ENCODE results near the gene VEPH1. TPM values are rescaled to one million over a fixed set of nuclear protein-coding genes. Genes with fewer than 3 reads are reported as not detected.

The VEPH1 gene
- polyA plus RNA-seq, 1 of the 3 experiments (the other 2 are of a cell fraction) = 6.0 TPM

DNA sequence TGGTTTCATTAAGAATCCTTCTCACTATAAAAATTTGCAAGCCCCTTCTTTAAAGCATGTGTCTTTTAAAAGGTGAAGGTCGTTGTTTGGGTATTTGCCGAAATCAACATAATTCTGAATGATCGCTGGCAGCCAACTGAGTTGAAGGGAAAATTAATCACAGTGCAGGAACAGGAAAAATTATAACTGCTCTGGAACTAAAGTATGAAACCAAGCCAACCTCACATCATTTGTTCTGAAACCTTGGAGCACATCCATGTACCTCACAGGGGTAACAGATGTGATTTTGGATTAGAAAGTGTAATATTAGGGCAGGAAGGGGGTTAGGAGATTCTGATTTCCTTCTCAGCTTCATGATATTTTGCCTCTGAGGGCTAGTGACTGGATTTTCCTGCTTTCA lies 118.7 kb downstream of the VEPH1 start:
- Histone ChIP-seq H3F3A (replicated peaks; ENCODE audit: insufficient read depth) (peaks cover 7% of the 10 kb centered on the region), H3K4me2 (no peak overlapping the region), H3K9me2 (no peaks in the 10 kb centered on the region), H3K4me1 (ENCODE audit: control insufficient read depth in 1 of 2, insufficient read depth in 2 of 2, low read depth in 1 of 2, low read length in 1 of 2) (peaks cover 2 to 20% of the 10 kb centered on the region in 2 experiments; a peak in 3 of 4 replicates), H3K79me2 (ENCODE audit: insufficient read depth) (no peaks in the 10 kb centered on the region), H3K27ac (ENCODE audit: low read depth in 2 of 2, low read length in 1 of 2) (no peak overlapping the region), H2AFZ (ENCODE audit: low read depth) (no peak overlapping the region), H3K4me3 (ENCODE audit: low read depth in 2 of 2, low read length in 1 of 2) (no peak overlapping the region), H3K9ac (no peak overlapping the region), H3K9me3 (no peaks in the 10 kb centered on the region), H3K36me3 (replicated peaks in 1 of 2; ENCODE audit: control insufficient read depth in 1 of 2, insufficient read depth in 2 of 2, low read length in 1 of 2) (no peaks in the 10 kb centered on the region), H4K20me1 (ENCODE audit: insufficient read depth) (no peaks in the 10 kb centered on the region), H3K27me3 (ENCODE audit: insufficient read depth) (no peaks in the 10 kb centered on the region)
- DNase-seq = no peak
- POLR2A ChIA-PET = no interaction called here
- CTCF ChIA-PET = no interaction called here
- TF ChIP-seq TEAD4 (IDR thresholded peaks at IDR 0.05; ENCODE audit: borderline replicate concordance, insufficient read depth) = no peak
- TF ChIP-seq, protein P1, sequence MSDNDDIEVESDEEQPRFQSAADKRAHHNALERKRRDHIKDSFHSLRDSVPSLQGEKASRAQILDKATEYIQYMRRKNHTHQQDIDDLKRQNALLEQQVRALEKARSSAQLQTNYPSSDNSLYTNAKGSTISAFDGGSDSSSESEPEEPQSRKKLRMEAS (IDR thresholded peaks at IDR 0.05; ENCODE audit: low read depth) = no peak
- TF ChIP-seq JUND (IDR thresholded peaks at IDR 0.05) = no peak
- no peak for TF ChIP-seq MXI1 (IDR thresholded peaks at IDR 0.05; ENCODE audit: low read depth, low read length)
- no peak for TF ChIP-seq POLR2AphosphoS5 (IDR thresholded peaks at IDR 0.05; ENCODE audit: low read depth, low read length)
- TF ChIP-seq FOXM1 (IDR thresholded peaks at IDR 0.05; ENCODE audit: low read depth) = no peak
- TF ChIP-seq, protein P2, sequence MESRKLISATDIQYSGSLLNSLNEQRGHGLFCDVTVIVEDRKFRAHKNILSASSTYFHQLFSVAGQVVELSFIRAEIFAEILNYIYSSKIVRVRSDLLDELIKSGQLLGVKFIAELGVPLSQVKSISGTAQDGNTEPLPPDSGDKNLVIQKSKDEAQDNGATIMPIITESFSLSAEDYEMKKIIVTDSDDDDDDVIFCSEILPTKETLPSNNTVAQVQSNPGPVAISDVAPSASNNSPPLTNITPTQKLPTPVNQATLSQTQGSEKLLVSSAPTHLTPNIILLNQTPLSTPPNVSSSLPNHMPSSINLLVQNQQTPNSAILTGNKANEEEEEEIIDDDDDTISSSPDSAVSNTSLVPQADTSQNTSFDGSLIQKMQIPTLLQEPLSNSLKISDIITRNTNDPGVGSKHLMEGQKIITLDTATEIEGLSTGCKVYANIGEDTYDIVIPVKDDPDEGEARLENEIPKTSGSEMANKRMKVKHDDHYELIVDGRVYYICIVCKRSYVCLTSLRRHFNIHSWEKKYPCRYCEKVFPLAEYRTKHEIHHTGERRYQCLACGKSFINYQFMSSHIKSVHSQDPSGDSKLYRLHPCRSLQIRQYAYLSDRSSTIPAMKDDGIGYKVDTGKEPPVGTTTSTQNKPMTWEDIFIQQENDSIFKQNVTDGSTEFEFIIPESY (IDR thresholded peaks at IDR 0.05; ENCODE audit: borderline replicate concordance, low read depth) = no peak
- TF ChIP-seq, protein P3, sequence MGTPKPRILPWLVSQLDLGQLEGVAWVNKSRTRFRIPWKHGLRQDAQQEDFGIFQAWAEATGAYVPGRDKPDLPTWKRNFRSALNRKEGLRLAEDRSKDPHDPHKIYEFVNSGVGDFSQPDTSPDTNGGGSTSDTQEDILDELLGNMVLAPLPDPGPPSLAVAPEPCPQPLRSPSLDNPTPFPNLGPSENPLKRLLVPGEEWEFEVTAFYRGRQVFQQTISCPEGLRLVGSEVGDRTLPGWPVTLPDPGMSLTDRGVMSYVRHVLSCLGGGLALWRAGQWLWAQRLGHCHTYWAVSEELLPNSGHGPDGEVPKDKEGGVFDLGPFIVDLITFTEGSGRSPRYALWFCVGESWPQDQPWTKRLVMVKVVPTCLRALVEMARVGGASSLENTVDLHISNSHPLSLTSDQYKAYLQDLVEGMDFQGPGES (IDR thresholded peaks at IDR 0.05; ENCODE audit: low read depth, low read length) = no peak
- no peak for TF ChIP-seq EZH2phosphoT487 (IDR thresholded peaks at IDR 0.05; ENCODE audit: borderline replicate concordance, low read depth)
- no peak for TF ChIP-seq NFIC (IDR thresholded peaks at IDR 0.05; ENCODE audit: borderline replicate concordance)
- no peak for TF ChIP-seq GATA2 (CRISPR knock-in tag; IDR thresholded peaks at IDR 0.05)
- TF ChIP-seq FOXJ3 (CRISPR knock-in tag; IDR thresholded peaks at IDR 0.05) = no peak
- TF ChIP-seq YY1 (IDR thresholded peaks at IDR 0.05; ENCODE audit: low read depth) = no peak
- no peak for TF ChIP-seq ELF1 (IDR thresholded peaks at IDR 0.05)
- TF ChIP-seq, protein P4, sequence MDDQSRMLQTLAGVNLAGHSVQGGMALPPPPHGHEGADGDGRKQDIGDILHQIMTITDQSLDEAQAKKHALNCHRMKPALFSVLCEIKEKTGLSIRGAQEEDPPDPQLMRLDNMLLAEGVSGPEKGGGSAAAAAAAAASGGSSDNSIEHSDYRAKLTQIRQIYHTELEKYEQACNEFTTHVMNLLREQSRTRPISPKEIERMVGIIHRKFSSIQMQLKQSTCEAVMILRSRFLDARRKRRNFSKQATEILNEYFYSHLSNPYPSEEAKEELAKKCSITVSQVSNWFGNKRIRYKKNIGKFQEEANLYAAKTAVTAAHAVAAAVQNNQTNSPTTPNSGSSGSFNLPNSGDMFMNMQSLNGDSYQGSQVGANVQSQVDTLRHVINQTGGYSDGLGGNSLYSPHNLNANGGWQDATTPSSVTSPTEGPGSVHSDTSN (IDR thresholded peaks at IDR 0.05) = no peak
- TF ChIP-seq, protein P5, sequence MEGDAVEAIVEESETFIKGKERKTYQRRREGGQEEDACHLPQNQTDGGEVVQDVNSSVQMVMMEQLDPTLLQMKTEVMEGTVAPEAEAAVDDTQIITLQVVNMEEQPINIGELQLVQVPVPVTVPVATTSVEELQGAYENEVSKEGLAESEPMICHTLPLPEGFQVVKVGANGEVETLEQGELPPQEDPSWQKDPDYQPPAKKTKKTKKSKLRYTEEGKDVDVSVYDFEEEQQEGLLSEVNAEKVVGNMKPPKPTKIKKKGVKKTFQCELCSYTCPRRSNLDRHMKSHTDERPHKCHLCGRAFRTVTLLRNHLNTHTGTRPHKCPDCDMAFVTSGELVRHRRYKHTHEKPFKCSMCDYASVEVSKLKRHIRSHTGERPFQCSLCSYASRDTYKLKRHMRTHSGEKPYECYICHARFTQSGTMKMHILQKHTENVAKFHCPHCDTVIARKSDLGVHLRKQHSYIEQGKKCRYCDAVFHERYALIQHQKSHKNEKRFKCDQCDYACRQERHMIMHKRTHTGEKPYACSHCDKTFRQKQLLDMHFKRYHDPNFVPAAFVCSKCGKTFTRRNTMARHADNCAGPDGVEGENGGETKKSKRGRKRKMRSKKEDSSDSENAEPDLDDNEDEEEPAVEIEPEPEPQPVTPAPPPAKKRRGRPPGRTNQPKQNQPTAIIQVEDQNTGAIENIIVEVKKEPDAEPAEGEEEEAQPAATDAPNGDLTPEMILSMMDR (IDR thresholded peaks at IDR 0.05) = no peak
- no peak for TF ChIP-seq GABPA (IDR thresholded peaks at IDR 0.05; ENCODE audit: low read depth)
- WGBS (ENCODE audit: low lambda C conversion rate) = 77% methylated on average over 3 of the region's 3 CpGs

All from SK-N-SH (cell line).